ENCODE results near the gene PACRG. TPM values are rescaled to one million over a fixed set of nuclear protein-coding genes. Genes with fewer than 3 reads are reported as not detected.

The PACRG gene
- total and polyA plus RNA-seq, 2 donors from 2014 or later = 7.4 to 20.0 TPM

GRCh38 chr6:162778603-162779002 lies 50.8 kb downstream of the PACRG start:
- DNase-seq = peak in 1 of 5 donors; percentile 29
- intact Hi-C loops (cut with DNase I) = no loop called here
- no peak for TF ChIP-seq CTCF (IDR thresholded peaks at IDR 0.05; ENCODE audit: borderline replicate concordance, extremely low read depth, insufficient read depth)
- FAIRE-seq = no peak
- Histone ChIP-seq H3K9ac (ENCODE audit: low read length in 3 of 3) (no peak overlapping the region), H3K9me3 (ENCODE audit: control insufficient read depth in 2 of 3, insufficient read depth in 1 of 3, low read length in 3 of 3) (peaks cover 0 to 3% (median 0%) of the 10 kb centered on the region in 3 donors), H3K27ac (ENCODE audit: low read depth in 2 of 2, low read length in 2 of 2) (no peak overlapping the region), H3K4me3 (ENCODE audit: low read length in 3 of 3) (no peak overlapping the region), H3K27me3 (ENCODE audit: control insufficient read depth, insufficient read depth, low read length) (no peaks in the 10 kb centered on the region), H3K4me1 (ENCODE audit: control insufficient read depth in 2 of 3, insufficient read depth in 2 of 3, low read depth in 1 of 3, low read length in 3 of 3) (no peaks in the 10 kb centered on the region), H3K36me3 (ENCODE audit: control insufficient read depth in 2 of 3, insufficient read depth in 3 of 3, low read length in 3 of 3) (peaks cover 0 to 3% (median 0%) of the 10 kb centered on the region in 3 donors)

GRCh38 chr6:162785632-162786242 lies 58.0 kb downstream of the PACRG start:
- H3K36me3 ChIP-seq (ENCODE audit: control insufficient read depth in 2 of 3, insufficient read depth in 3 of 3, low read length in 3 of 3) = peaks cover 0 to 3% (median 0%) of the 10 kb centered on the region in 3 donors
- H3K4me1 ChIP-seq (ENCODE audit: control insufficient read depth in 2 of 3, insufficient read depth in 2 of 3, low read depth in 1 of 3, low read length in 3 of 3) = no peaks in the 10 kb centered on the region
- H3K4me3 ChIP-seq (ENCODE audit: low read length in 3 of 3) = no peak overlapping the region
- peaks cover 0 to 3% (median 0%) of the 10 kb centered on the region in 3 donors for H3K9me3 ChIP-seq (ENCODE audit: control insufficient read depth in 2 of 3, insufficient read depth in 1 of 3, low read length in 3 of 3)
- TF ChIP-seq CTCF (IDR thresholded peaks at IDR 0.05; ENCODE audit: borderline replicate concordance, extremely low read depth, insufficient read depth) = no peak
- intact Hi-C loops (cut with DNase I) = no loop called here
- DNase-seq = peak in 1 of 5 donors; percentile 53
- FAIRE-seq = no peak
- no peak overlapping the region for H3K9ac ChIP-seq (ENCODE audit: low read length in 3 of 3)
- H3K27ac ChIP-seq (ENCODE audit: low read depth in 2 of 2, low read length in 2 of 2) = no peak overlapping the region
- H3K27me3 ChIP-seq (ENCODE audit: control insufficient read depth, insufficient read depth, low read length) = no peaks in the 10 kb centered on the region

GRCh38 chr6:162798546-162799266 lies 70.9 kb downstream of the PACRG start:
- DNase-seq (no peak), FAIRE-seq (no peak)
- Histone ChIP-seq H3K27me3 (ENCODE audit: control insufficient read depth, insufficient read depth, low read length) (no peaks in the 10 kb centered on the region), H3K4me1 (ENCODE audit: control insufficient read depth in 2 of 3, insufficient read depth in 2 of 3, low read depth in 1 of 3, low read length in 3 of 3) (no peaks in the 10 kb centered on the region), H3K36me3 (ENCODE audit: control insufficient read depth in 2 of 3, insufficient read depth in 3 of 3, low read length in 3 of 3) (no peaks in the 10 kb centered on the region), H3K27ac (ENCODE audit: low read depth in 2 of 2, low read length in 2 of 2) (no peak overlapping the region), H3K9ac (ENCODE audit: low read length in 3 of 3) (no peak overlapping the region), H3K4me3 (ENCODE audit: low read length in 3 of 3) (no peak overlapping the region), H3K9me3 (ENCODE audit: control insufficient read depth in 2 of 3, insufficient read depth in 1 of 3, low read length in 3 of 3) (no peaks in the 10 kb centered on the region)
- TF ChIP-seq CTCF (IDR thresholded peaks at IDR 0.05; ENCODE audit: borderline replicate concordance, extremely low read depth, insufficient read depth) = no peak
- intact Hi-C loops (cut with DNase I) = no loop called here

Measured in kidney (tissue), 14 donors.